ENCODE results near the gene NCKAP5L. TPM values are rescaled to one million over a fixed set of nuclear protein-coding genes. Genes with fewer than 3 reads are reported as not detected.

Gene NCKAP5L
- total and polyA plus RNA-seq, 2 of the 8 experiments (the other 6 are each of a cell fraction or from before 2014, with no cell fraction given), result 9.4 to 27.9 TPM

DNA sequence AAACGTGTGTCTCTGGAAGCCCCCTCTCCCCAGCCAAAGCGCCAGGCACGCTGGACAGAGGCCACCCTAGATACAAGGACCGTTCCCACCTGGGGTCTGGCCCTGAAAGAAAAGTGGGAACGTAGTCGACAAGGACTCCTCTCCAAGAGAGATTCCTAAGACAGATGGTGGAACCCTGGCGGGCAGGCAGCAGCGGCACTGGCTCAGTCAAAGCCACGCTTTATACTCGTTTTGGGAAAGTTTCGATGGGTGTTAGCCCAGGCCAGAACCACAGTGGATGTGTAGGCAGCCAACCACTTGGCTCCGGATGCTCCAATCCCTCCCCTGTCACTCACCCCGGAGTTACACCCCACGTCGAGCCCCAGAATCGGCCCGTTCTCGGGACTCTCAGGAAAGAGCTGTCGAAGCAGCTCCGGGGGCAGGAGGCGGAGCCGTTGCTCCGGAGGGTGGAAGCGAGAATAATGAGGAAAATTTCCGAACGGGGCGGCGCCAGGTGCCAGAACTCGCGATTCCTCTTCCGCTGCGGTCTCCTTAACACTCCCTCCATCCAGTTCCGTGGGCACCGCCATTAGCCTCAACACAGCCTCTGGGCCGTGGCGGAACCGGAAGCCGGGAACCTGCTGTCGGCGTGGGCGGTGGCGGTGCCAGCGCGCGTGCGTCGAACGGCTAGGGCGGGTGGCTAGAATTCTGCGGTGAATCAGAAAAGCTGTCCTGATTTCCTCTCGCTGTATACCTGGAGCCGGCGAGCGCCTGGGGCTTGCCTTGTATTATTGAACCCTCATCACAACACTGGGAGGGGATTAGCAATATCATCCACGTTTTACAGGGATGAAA, 14.5 kb upstream of the NCKAP5L start, which contains the start of gene BCDIN3D:
Gene BCDIN3D (minus strand): TSS at position 588 of the 834 bp plus-strand sequence. CDS start 19 bp downstream, at position 569.
- Histone ChIP-seq H2BK12ac (ENCODE audit: low read depth, low read length) (no peak within 1 kb of the TSS), H3K9ac (replicated peaks in 1 of 4; ENCODE audit: extremely low read depth in 1 of 4, low read depth in 3 of 4, low read length in 3 of 4) (peak within 1 kb of the TSS; percentile 14 to 60 (median 60)), H3K27me3 (replicated peaks in 1 of 4; ENCODE audit: control insufficient read depth in 3 of 4, extremely low read depth in 1 of 4, insufficient read depth in 3 of 4, low read length in 3 of 4) (no peaks in the 10 kb centered on the region), H3K27ac (ENCODE audit: low read depth, low read length) (peak within 1 kb of the TSS; percentile 62), H3K23me2 (ENCODE audit: low read depth, low read length) (peaks cover 4% of the 10 kb centered on the region; the same call in 1 of the 2 replicates), H3K9me3 (ENCODE audit: insufficient read depth in 2 of 2, low read depth in 1 of 2, low read length in 1 of 2) (no peaks in the 10 kb centered on the region), H4K91ac (replicated peaks; ENCODE audit: insufficient read length, low read length) (peak within 1 kb of the TSS; percentile 29), H2BK5ac (ENCODE audit: low read depth, low read length) (peak within 1 kb of the TSS; percentile 68), H3K4me3 (ENCODE audit: extremely low read depth in 1 of 4, insufficient read depth in 2 of 4, low read depth in 3 of 4, low read length in 4 of 4) (peak within 1 kb of the TSS; percentile 63 to 90 (median 84)), H2AK5ac (ENCODE audit: low read depth, low read length) (no peak within 1 kb of the TSS), H2BK20ac (ENCODE audit: low read length) (no peak within 1 kb of the TSS), H4K8ac (ENCODE audit: extremely low read depth, insufficient read depth, low read length) (peak within 1 kb of the TSS; percentile 54; the same call in 1 of the 2 replicates), H3K4me2 (ENCODE audit: insufficient read depth in 1 of 2, low read depth in 2 of 2, low read length in 2 of 2) (peak within 1 kb of the TSS; percentile 67 to 84), H3K56ac (replicated peaks; ENCODE audit: insufficient read length, low read depth, low read length) (peak within 1 kb of the TSS; percentile 24), H3K14ac (ENCODE audit: insufficient read length) (no peak within 1 kb of the TSS), H3K36me3 (ENCODE audit: control insufficient read depth in 2 of 4, insufficient read depth in 4 of 4, low read length in 3 of 4) (no peaks in the 10 kb centered on the region), H2BK15ac (ENCODE audit: low read length) (no peak within 1 kb of the TSS), H3K4me1 (replicated peaks in 1 of 4; ENCODE audit: control insufficient read depth in 3 of 4, insufficient read depth in 4 of 4, low read length in 3 of 4) (peaks cover 2 to 5% (median 4%) of the 10 kb centered on the region in 4 experiments; a peak in 4 of 7 replicates), H4K5ac (ENCODE audit: insufficient read length, low read depth, low read length) (peak within 1 kb of the TSS; percentile 71), H3K18ac (ENCODE audit: extremely low read depth, low read length) (peak within 1 kb of the TSS; percentile 81), H3K4ac (replicated peaks; ENCODE audit: insufficient read length, low read depth, low read length) (no peak within 1 kb of the TSS), H3K79me1 (ENCODE audit: low read depth, low read length) (no peaks in the 10 kb centered on the region), H4K20me1 (replicated peaks in 1 of 2; ENCODE audit: control insufficient read depth in 1 of 2, insufficient read depth in 2 of 2, low read length in 2 of 2) (peaks cover 0 to 1% of the 10 kb centered on the region in 2 experiments), H3K23ac (ENCODE audit: insufficient read length) (no peak within 1 kb of the TSS), H3K79me2 (ENCODE audit: control insufficient read depth in 1 of 2, insufficient read depth in 2 of 2, low read length in 2 of 2) (no peaks in the 10 kb centered on the region; a peak in 1 of 4 replicates), H2BK120ac (replicated peaks; ENCODE audit: low read depth, low read length) (no peak within 1 kb of the TSS), H2AFZ (ENCODE audit: low read length) (peak within 1 kb of the TSS; percentile 82)
- 2% methylated on average over 51 of the region's 55 CpGs; no CpG with 5 or more reads in 1 of the 2 experiments for WGBS, 2 experiments (ENCODE audit: extremely low coverage in 1 of 2, insufficient coverage in 1 of 2, insufficient read length in 1 of 2, insufficient replicate concordance in 2 of 2, low coverage in 1 of 2, low lambda C conversion rate in 2 of 2, missing lambda C conversion rate in 1 of 2)
- ChIA-PET CTCF (ENCODE audit: partially characterized antibody) (interaction anchor here (1.2 to 5.0 kb wide), 7 partner anchors 12 to 228 kb away, joined by 3 to 75 read pairs (median 7); no protein-coding TSS in a partner anchor), POLR2A (ENCODE audit: partially characterized antibody) (interaction anchor here (0.6 to 4.0 kb wide), 12 partner anchors 9 to 242 kb away, joined by 3 to 35 read pairs (median 4); partner anchors contain the start of genes NCKAP5L, SMARCD1 and TMBIM6)
- peak in 1 of 2 experiments; percentile 83 for DNase-seq (ENCODE audit: low read depth in 1 of 2, low spot score in 2 of 2)
- FAIRE-seq, result no peak
- TF ChIP-seq CBX5 (IDR thresholded peaks at IDR 0.05; ENCODE audit: low read depth, low read length) (no peak), POU5F1 (IDR thresholded peaks at IDR 0.05; ENCODE audit: low read depth, low read length) (no peak), MAFK (IDR thresholded peaks at IDR 0.05; ENCODE audit: low read depth, low read length) (no peak), FOSL1 (IDR thresholded peaks at IDR 0.05; ENCODE audit: insufficient read depth, low read depth, low read length) (no peak), ASH2L (IDR thresholded peaks at IDR 0.05; ENCODE audit: low read length) (peak; percentile 85), SRF (IDR thresholded peaks at IDR 0.05; ENCODE audit: low read depth, low read length) (no peak), JUN (IDR thresholded peaks at IDR 0.05; ENCODE audit: low read depth, low read length) (no peak), SIN3A (conservative IDR thresholded peaks at IDR 0.05 in 1 of 2, IDR thresholded peaks at IDR 0.05 in 1 of 2; ENCODE audit: low read depth in 1 of 2, low read length in 2 of 2) (peak in 1 of 2 experiments; percentile 78; a peak in 2 of 4 replicates), RXRA (IDR thresholded peaks at IDR 0.05; ENCODE audit: insufficient read depth, low read depth, low read length) (no peak), GABPA (IDR thresholded peaks at IDR 0.05; ENCODE audit: borderline replicate concordance, insufficient read depth, low read length) (peak; percentile 81), CHD2 (IDR thresholded peaks at IDR 0.05; ENCODE audit: low read length) (0 out of 2 replicates have a peak, but pooled peaks have one; percentile 37), SP1 (IDR thresholded peaks at IDR 0.05; ENCODE audit: low read depth, low read length) (no peak)

Measured in H1 (cell line).